ENCODE measurements around the gene SLC9A9.

SLC9A9 gene

GRCh38 chr3:143267989-143268388 lies 580.3 kb downstream of the SLC9A9 start:
- Histone ChIP-seq H3K4me1 (ENCODE audit: control insufficient read depth in 1 of 2, insufficient read depth in 2 of 2, low read length in 2 of 2) (no peaks in the 10 kb centered on the region), H3K9me3 (ENCODE audit: control insufficient read depth in 1 of 2, low read length in 2 of 2) (no peaks in the 10 kb centered on the region), H3K36me3 (ENCODE audit: control insufficient read depth in 1 of 2, insufficient read depth in 2 of 2, low read length in 2 of 2) (peaks cover 5% of the 10 kb centered on the region in 2 donors), H3K27me3 (ENCODE audit: low read depth, low read length) (no peaks in the 10 kb centered on the region), H3K27ac (ENCODE audit: low read length) (no peak overlapping the region), H3K4me3 (ENCODE audit: low read depth in 1 of 2, low read length in 2 of 2) (no peak overlapping the region)

- Histone ChIP-seq H3K4me1 (ENCODE audit: control insufficient read depth in 1 of 2, insufficient read depth in 2 of 2, low read length in 2 of 2) (no peaks in the 10 kb centered on the region), H3K4me3 (ENCODE audit: low read depth in 1 of 2, low read length in 2 of 2) (no peak overlapping the region), H3K27ac (ENCODE audit: low read length) (no peak overlapping the region), H3K27me3 (ENCODE audit: low read depth, low read length) (no peaks in the 10 kb centered on the region), H3K36me3 (ENCODE audit: control insufficient read depth in 1 of 2, insufficient read depth in 2 of 2, low read length in 2 of 2) (peaks cover 5% of the 10 kb centered on the region in 2 donors), H3K9me3 (ENCODE audit: control insufficient read depth in 1 of 2, low read length in 2 of 2) (no peaks in the 10 kb centered on the region)
Observed at GRCh38 chr3:143266927-143267326, 581.3 kb downstream of the SLC9A9 start.

- no peak overlapping the region for H3K4me3 ChIP-seq (ENCODE audit: low read depth in 1 of 2, low read length in 2 of 2)
- no peaks in the 10 kb centered on the region for H3K4me1 ChIP-seq (ENCODE audit: control insufficient read depth in 1 of 2, insufficient read depth in 2 of 2, low read length in 2 of 2)
- no peak overlapping the region for H3K27ac ChIP-seq (ENCODE audit: low read length)
- H3K9me3 ChIP-seq (ENCODE audit: control insufficient read depth in 1 of 2, low read length in 2 of 2): no peaks in the 10 kb centered on the region
- H3K27me3 ChIP-seq (ENCODE audit: low read depth, low read length): no peaks in the 10 kb centered on the region
- H3K36me3 ChIP-seq (ENCODE audit: control insufficient read depth in 1 of 2, insufficient read depth in 2 of 2, low read length in 2 of 2): peaks cover 5% of the 10 kb centered on the region in 2 donors
Observed at GRCh38 chr3:143266511-143266910, 581.8 kb downstream of the SLC9A9 start.

- no peaks in the 10 kb centered on the region for H3K4me1 ChIP-seq (ENCODE audit: control insufficient read depth in 1 of 2, insufficient read depth in 2 of 2, low read length in 2 of 2)
- no peaks in the 10 kb centered on the region for H3K9me3 ChIP-seq (ENCODE audit: control insufficient read depth in 1 of 2, low read length in 2 of 2)
- H3K27me3 ChIP-seq (ENCODE audit: low read depth, low read length): no peaks in the 10 kb centered on the region
- H3K4me3 ChIP-seq (ENCODE audit: low read depth in 1 of 2, low read length in 2 of 2): no peak overlapping the region
- H3K27ac ChIP-seq (ENCODE audit: low read length): no peak overlapping the region
- peaks cover 5% of the 10 kb centered on the region in 2 donors for H3K36me3 ChIP-seq (ENCODE audit: control insufficient read depth in 1 of 2, insufficient read depth in 2 of 2, low read length in 2 of 2)
Observed at GRCh38 chr3:143265501-143266070, 582.7 kb downstream of the SLC9A9 start.

- Histone ChIP-seq H3K9me3 (ENCODE audit: control insufficient read depth in 1 of 2, low read length in 2 of 2) (no peaks in the 10 kb centered on the region), H3K36me3 (ENCODE audit: control insufficient read depth in 1 of 2, insufficient read depth in 2 of 2, low read length in 2 of 2) (peaks cover 5% of the 10 kb centered on the region in 2 donors), H3K27ac (ENCODE audit: low read length) (no peak overlapping the region), H3K4me3 (ENCODE audit: low read depth in 1 of 2, low read length in 2 of 2) (no peak overlapping the region), H3K27me3 (ENCODE audit: low read depth, low read length) (no peaks in the 10 kb centered on the region), H3K4me1 (ENCODE audit: control insufficient read depth in 1 of 2, insufficient read depth in 2 of 2, low read length in 2 of 2) (no peaks in the 10 kb centered on the region)
Observed at GRCh38 chr3:143263852-143264513, 584.3 kb downstream of the SLC9A9 start.

GRCh38 chr3:143261848-143262247 lies 586.4 kb downstream of the SLC9A9 start:
- Histone ChIP-seq H3K36me3 (ENCODE audit: control insufficient read depth in 1 of 2, insufficient read depth in 2 of 2, low read length in 2 of 2) (peaks cover 5% of the 10 kb centered on the region in 2 donors), H3K9me3 (ENCODE audit: control insufficient read depth in 1 of 2, low read length in 2 of 2) (no peaks in the 10 kb centered on the region), H3K27ac (ENCODE audit: low read length) (no peak overlapping the region), H3K4me1 (ENCODE audit: control insufficient read depth in 1 of 2, insufficient read depth in 2 of 2, low read length in 2 of 2) (no peaks in the 10 kb centered on the region), H3K4me3 (ENCODE audit: low read depth in 1 of 2, low read length in 2 of 2) (no peak overlapping the region), H3K27me3 (ENCODE audit: low read depth, low read length) (no peaks in the 10 kb centered on the region)

- H3K4me1 ChIP-seq (ENCODE audit: control insufficient read depth in 1 of 2, insufficient read depth in 2 of 2, low read length in 2 of 2): no peaks in the 10 kb centered on the region
- no peaks in the 10 kb centered on the region for H3K9me3 ChIP-seq (ENCODE audit: control insufficient read depth in 1 of 2, low read length in 2 of 2)
- H3K27ac ChIP-seq (ENCODE audit: low read length): no peak overlapping the region
- no peaks in the 10 kb centered on the region for H3K36me3 ChIP-seq (ENCODE audit: control insufficient read depth in 1 of 2, insufficient read depth in 2 of 2, low read length in 2 of 2)
- no peaks in the 10 kb centered on the region for H3K27me3 ChIP-seq (ENCODE audit: low read depth, low read length)
- H3K4me3 ChIP-seq (ENCODE audit: low read depth in 1 of 2, low read length in 2 of 2): no peak overlapping the region
Observed at GRCh38 chr3:143258692-143259091, 589.6 kb downstream of the SLC9A9 start.

GRCh38 chr3:143256416-143256815 lies 591.9 kb downstream of the SLC9A9 start:
- Histone ChIP-seq H3K27me3 (ENCODE audit: low read depth, low read length) (no peaks in the 10 kb centered on the region), H3K4me1 (ENCODE audit: control insufficient read depth in 1 of 2, insufficient read depth in 2 of 2, low read length in 2 of 2) (no peaks in the 10 kb centered on the region), H3K4me3 (ENCODE audit: low read depth in 1 of 2, low read length in 2 of 2) (no peak overlapping the region), H3K27ac (ENCODE audit: low read length) (no peak overlapping the region), H3K9me3 (ENCODE audit: control insufficient read depth in 1 of 2, low read length in 2 of 2) (no peaks in the 10 kb centered on the region), H3K36me3 (ENCODE audit: control insufficient read depth in 1 of 2, insufficient read depth in 2 of 2, low read length in 2 of 2) (no peaks in the 10 kb centered on the region)

GRCh38 chr3:143255739-143256138 lies 592.5 kb downstream of the SLC9A9 start:
- Histone ChIP-seq H3K4me3 (ENCODE audit: low read depth in 1 of 2, low read length in 2 of 2) (no peak overlapping the region), H3K4me1 (ENCODE audit: control insufficient read depth in 1 of 2, insufficient read depth in 2 of 2, low read length in 2 of 2) (no peaks in the 10 kb centered on the region), H3K9me3 (ENCODE audit: control insufficient read depth in 1 of 2, low read length in 2 of 2) (no peaks in the 10 kb centered on the region), H3K36me3 (ENCODE audit: control insufficient read depth in 1 of 2, insufficient read depth in 2 of 2, low read length in 2 of 2) (no peaks in the 10 kb centered on the region), H3K27me3 (ENCODE audit: low read depth, low read length) (no peaks in the 10 kb centered on the region), H3K27ac (ENCODE audit: low read length) (no peak overlapping the region)

- Histone ChIP-seq H3K36me3 (ENCODE audit: control insufficient read depth in 1 of 2, insufficient read depth in 2 of 2, low read length in 2 of 2) (no peaks in the 10 kb centered on the region), H3K27ac (ENCODE audit: low read length) (no peak overlapping the region), H3K4me3 (ENCODE audit: low read depth in 1 of 2, low read length in 2 of 2) (no peak overlapping the region), H3K4me1 (ENCODE audit: control insufficient read depth in 1 of 2, insufficient read depth in 2 of 2, low read length in 2 of 2) (no peaks in the 10 kb centered on the region), H3K27me3 (ENCODE audit: low read depth, low read length) (no peaks in the 10 kb centered on the region), H3K9me3 (ENCODE audit: control insufficient read depth in 1 of 2, low read length in 2 of 2) (no peaks in the 10 kb centered on the region)
Observed at GRCh38 chr3:143252931-143253330, 595.3 kb downstream of the SLC9A9 start.

- no peaks in the 10 kb centered on the region for H3K36me3 ChIP-seq (ENCODE audit: control insufficient read depth in 1 of 2, insufficient read depth in 2 of 2, low read length in 2 of 2)
- no peaks in the 10 kb centered on the region for H3K4me1 ChIP-seq (ENCODE audit: control insufficient read depth in 1 of 2, insufficient read depth in 2 of 2, low read length in 2 of 2)
- no peaks in the 10 kb centered on the region for H3K9me3 ChIP-seq (ENCODE audit: control insufficient read depth in 1 of 2, low read length in 2 of 2)
- no peaks in the 10 kb centered on the region for H3K27me3 ChIP-seq (ENCODE audit: low read depth, low read length)
- no peak overlapping the region for H3K27ac ChIP-seq (ENCODE audit: low read length)
- no peak overlapping the region for H3K4me3 ChIP-seq (ENCODE audit: low read depth in 1 of 2, low read length in 2 of 2)
Observed at GRCh38 chr3:143249014-143249413, 599.3 kb downstream of the SLC9A9 start.

- no peak overlapping the region for H3K4me3 ChIP-seq (ENCODE audit: low read depth in 1 of 2, low read length in 2 of 2)
- H3K27me3 ChIP-seq (ENCODE audit: low read depth, low read length): no peaks in the 10 kb centered on the region
- H3K36me3 ChIP-seq (ENCODE audit: control insufficient read depth in 1 of 2, insufficient read depth in 2 of 2, low read length in 2 of 2): no peaks in the 10 kb centered on the region
- H3K9me3 ChIP-seq (ENCODE audit: control insufficient read depth in 1 of 2, low read length in 2 of 2): no peaks in the 10 kb centered on the region
- H3K4me1 ChIP-seq (ENCODE audit: control insufficient read depth in 1 of 2, insufficient read depth in 2 of 2, low read length in 2 of 2): no peaks in the 10 kb centered on the region
- H3K27ac ChIP-seq (ENCODE audit: low read length): no peak overlapping the region
Observed at GRCh38 chr3:143247073-143247472, 601.2 kb downstream of the SLC9A9 start.
